HepG2 (cell line): ENCODE data around the gene VTI1B. TPM values are rescaled to one million over a fixed set of nuclear protein-coding genes. Genes with fewer than 3 reads are reported as not detected.

Experiments
- FOXM1 ChIP-seq: sonication (generic); formaldehyde crosslinking; IDR thresholded peaks from 2 replicates; pipeline ENCODE4 v1.5.0; 2020; ENCODE audit warnings: missing genetic modification reagents
- HNRNPL ChIP-seq: fragments of 200-400 bp; formaldehyde crosslinking; IDR thresholded peaks from 2 replicates; pipeline ENCODE4 v1.6.1; 2017; ENCODE audit warnings: mild to moderate bottlenecking, low read depth, low read length
- KDM4B ChIP-seq: sonication (generic); formaldehyde crosslinking; IDR thresholded peaks from 2 replicates; pipeline ENCODE4 v1.4.0; 2020; ENCODE audit warnings: missing genetic modification reagents
- KLF11 ChIP-seq: IDR thresholded peaks from 2 replicates; pipeline ENCODE4 v1.6.1; 2016; ENCODE audit warnings: missing compliant biosample characterization
- PRMT3 ChIP-seq: sonication (generic); formaldehyde crosslinking; IDR thresholded peaks from 2 replicates; pipeline ENCODE4 v1.8.1; 2022; ENCODE audit warnings: low read depth, mild to moderate bottlenecking, moderate library complexity, missing genetic modification reagents, borderline replicate concordance
- RFX5 ChIP-seq: IDR thresholded peaks from 2 replicates; pipeline ENCODE4 v1.6.1; 2011; ENCODE audit warnings: low read depth, low read length, improper control_type of control experiment
- SETDB1 ChIP-seq: sonication (generic); formaldehyde crosslinking; IDR thresholded peaks from 2 replicates; pipeline ENCODE4 v1.5.1; 2020; ENCODE audit warnings: missing genetic modification reagents, mild to moderate bottlenecking, borderline replicate concordance
- SIX1 ChIP-seq: sonication (generic); formaldehyde crosslinking; IDR thresholded peaks from 2 replicates; pipeline ENCODE4 v1.4.0; 2020; ENCODE audit warnings: missing genetic modification reagents, borderline replicate concordance
- SNAI1 ChIP-seq: sonication (generic); formaldehyde crosslinking; IDR thresholded peaks from 2 replicates; pipeline ENCODE4 v1.5.0; 2020; ENCODE audit warnings: mild to moderate bottlenecking, missing genetic modification reagents, borderline replicate concordance
- ZBTB7B ChIP-seq: sonication (generic); formaldehyde crosslinking; IDR thresholded peaks from 2 replicates; pipeline ENCODE4 v1.4.0; 2020; ENCODE audit warnings: missing genetic modification reagents
- ZNF350 ChIP-seq: sonication (generic); formaldehyde crosslinking; IDR thresholded peaks from 2 replicates; pipeline ENCODE4 v1.4.0; 2020; ENCODE audit warnings: mild to moderate bottlenecking, low read depth, missing genetic modification reagents, borderline replicate concordance
- ZNF616 ChIP-seq: sonication (generic); formaldehyde crosslinking; IDR thresholded peaks from 2 replicates; pipeline ENCODE4 v1.5.0; 2020; ENCODE audit warnings: low read depth, mild to moderate bottlenecking, missing genetic modification reagents
- ZNF747 ChIP-seq: sonication (generic); formaldehyde crosslinking; IDR thresholded peaks from 2 replicates; pipeline ENCODE4 v1.8.1; 2023; ENCODE audit warnings: missing genetic modification reagents, mild to moderate bottlenecking, borderline replicate concordance
- polyA plus RNA-seq, 8 experiments: library from polyadenylated mRNA; depleted of rRNA in 3 of 8; stranded (reverse) in 7 of 8; unstranded in 1 of 8; fragments of >200 nt; fragmentation: Illumina TruSeq in 4 of 8; extraction: Trizol in 4 of 8; gene quantifications; 2 replicates each; pipeline versions ENCODE4 v1.2.1 to v1.2.3, GENCODE V29; 2011 to 2016; ENCODE audit warnings: low read depth in 4 of 8, missing spikeins in 1 of 8, mixed read lengths in 1 of 8; ENCODE audit not compliant: insufficient read depth in 1 of 8
- total RNA-seq, 5 experiments: library from RNA; depleted of rRNA; stranded (reverse); fragments of >200 nt; fragmentation: Illumina TruSeq; extraction: Trizol; gene quantifications; 2 replicates each; pipeline ENCODE4 v1.2.3, GENCODE V29; 2016; ENCODE audit warnings: low read depth in 1 of 5
- TF ChIP-seq, protein P1 (sequence below): sonication (generic); formaldehyde crosslinking; IDR thresholded peaks from 2 replicates; pipeline ENCODE4 v1.9.0; 2021; ENCODE audit warnings: missing genetic modification reagents, mild to moderate bottlenecking, borderline replicate concordance
- TF ChIP-seq, protein P2 (sequence below): sonication (generic); formaldehyde crosslinking; IDR thresholded peaks from 2 replicates; pipeline ENCODE4 v1.4.0; 2020; ENCODE audit warnings: mild to moderate bottlenecking, missing genetic modification reagents
- TF ChIP-seq, protein P3 (sequence below): IDR thresholded peaks from 2 replicates; pipeline ENCODE4 v1.6.1; 2016; ENCODE audit warnings: mild to moderate bottlenecking, missing biosample characterization, missing genetic modification reagents
- TF ChIP-seq, protein P4 (sequence below): sonication (generic); formaldehyde crosslinking; IDR thresholded peaks from 2 replicates; pipeline ENCODE4 v1.4.0; 2020; ENCODE audit warnings: missing genetic modification reagents, borderline replicate concordance
- TF ChIP-seq, protein P5 (sequence below): sonication (generic); formaldehyde crosslinking; IDR thresholded peaks from 2 replicates; pipeline ENCODE4 v1.4.0; 2020; ENCODE audit warnings: missing genetic modification reagents, borderline replicate concordance
- TF ChIP-seq, protein P6 (sequence below): sonication (generic); formaldehyde crosslinking; IDR thresholded peaks from 2 replicates; pipeline ENCODE4 v1.5.1; 2020; ENCODE audit warnings: missing genetic modification reagents, mild to moderate bottlenecking, borderline replicate concordance
- TF ChIP-seq, protein P7 (sequence below): IDR thresholded peaks from 2 replicates; pipeline ENCODE4 v1.6.1; 2016; ENCODE audit warnings: control low read depth

Gene VTI1B
- total and polyA plus RNA-seq, 2 of the 13 experiments (the other 11 are each of a cell fraction or from before 2014, with no cell fraction given) = 39.0 to 103 TPM

DNA sequence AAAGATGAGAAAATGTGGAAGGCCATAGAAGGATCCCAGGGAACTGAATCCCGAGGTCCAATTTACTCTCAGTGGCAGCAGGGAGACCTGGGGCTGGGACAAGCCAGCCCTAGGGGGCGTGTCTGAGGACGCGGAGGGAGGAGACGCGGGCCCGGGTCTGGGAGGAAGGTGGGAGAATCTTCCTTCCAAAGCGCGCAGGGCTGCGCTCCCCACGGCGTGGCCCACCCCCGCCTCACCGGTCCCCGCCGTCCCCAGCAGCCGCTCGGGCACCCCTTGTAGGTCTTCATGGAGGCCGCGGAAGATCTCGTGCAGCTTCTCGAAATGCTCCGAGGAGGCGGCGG lies 323 bp downstream of the VTI1B start (continued):
- TF ChIP-seq, protein P1, sequence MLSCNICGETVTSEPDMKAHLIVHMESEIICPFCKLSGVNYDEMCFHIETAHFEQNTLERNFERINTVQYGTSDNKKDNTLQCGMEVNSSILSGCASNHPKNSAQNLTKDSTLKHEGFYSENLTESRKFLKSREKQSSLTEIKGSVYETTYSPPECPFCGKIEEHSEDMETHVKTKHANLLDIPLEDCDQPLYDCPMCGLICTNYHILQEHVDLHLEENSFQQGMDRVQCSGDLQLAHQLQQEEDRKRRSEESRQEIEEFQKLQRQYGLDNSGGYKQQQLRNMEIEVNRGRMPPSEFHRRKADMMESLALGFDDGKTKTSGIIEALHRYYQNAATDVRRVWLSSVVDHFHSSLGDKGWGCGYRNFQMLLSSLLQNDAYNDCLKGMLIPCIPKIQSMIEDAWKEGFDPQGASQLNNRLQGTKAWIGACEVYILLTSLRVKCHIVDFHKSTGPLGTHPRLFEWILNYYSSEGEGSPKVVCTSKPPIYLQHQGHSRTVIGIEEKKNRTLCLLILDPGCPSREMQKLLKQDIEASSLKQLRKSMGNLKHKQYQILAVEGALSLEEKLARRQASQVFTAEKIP (CRISPR knock-in tag) = no peak
- TF ChIP-seq SNAI1 (CRISPR knock-in tag) (0 out of 2 replicates have a peak, but pooled peaks have one; percentile 52), RFX5 (no peak), PRMT3 (CRISPR knock-in tag) (no peak), KLF11 (no peak), ZNF350 (peak; percentile 13; the same call in 1 of the 2 replicates), ZNF747 (CRISPR knock-in tag) (peak; percentile 80; the same call in 1 of the 2 replicates), KDM4B (CRISPR knock-in tag) (no peak), FOXM1 (CRISPR knock-in tag) (no peak), ZBTB7B (no peak), ZNF616 (no peak), SIX1 (CRISPR knock-in tag) (no peak), HNRNPL (no peak), SETDB1 (CRISPR knock-in tag) (no peak)
- TF ChIP-seq, protein P2, sequence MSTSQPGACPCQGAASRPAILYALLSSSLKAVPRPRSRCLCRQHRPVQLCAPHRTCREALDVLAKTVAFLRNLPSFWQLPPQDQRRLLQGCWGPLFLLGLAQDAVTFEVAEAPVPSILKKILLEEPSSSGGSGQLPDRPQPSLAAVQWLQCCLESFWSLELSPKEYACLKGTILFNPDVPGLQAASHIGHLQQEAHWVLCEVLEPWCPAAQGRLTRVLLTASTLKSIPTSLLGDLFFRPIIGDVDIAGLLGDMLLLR (CRISPR knock-in tag) = no peak
- TF ChIP-seq, protein P3, sequence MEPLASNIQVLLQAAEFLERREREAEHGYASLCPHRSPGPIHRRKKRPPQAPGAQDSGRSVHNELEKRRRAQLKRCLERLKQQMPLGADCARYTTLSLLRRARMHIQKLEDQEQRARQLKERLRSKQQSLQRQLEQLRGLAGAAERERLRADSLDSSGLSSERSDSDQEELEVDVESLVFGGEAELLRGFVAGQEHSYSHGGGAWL (CRISPR knock-in tag) = no peak
- TF ChIP-seq, protein P4, sequence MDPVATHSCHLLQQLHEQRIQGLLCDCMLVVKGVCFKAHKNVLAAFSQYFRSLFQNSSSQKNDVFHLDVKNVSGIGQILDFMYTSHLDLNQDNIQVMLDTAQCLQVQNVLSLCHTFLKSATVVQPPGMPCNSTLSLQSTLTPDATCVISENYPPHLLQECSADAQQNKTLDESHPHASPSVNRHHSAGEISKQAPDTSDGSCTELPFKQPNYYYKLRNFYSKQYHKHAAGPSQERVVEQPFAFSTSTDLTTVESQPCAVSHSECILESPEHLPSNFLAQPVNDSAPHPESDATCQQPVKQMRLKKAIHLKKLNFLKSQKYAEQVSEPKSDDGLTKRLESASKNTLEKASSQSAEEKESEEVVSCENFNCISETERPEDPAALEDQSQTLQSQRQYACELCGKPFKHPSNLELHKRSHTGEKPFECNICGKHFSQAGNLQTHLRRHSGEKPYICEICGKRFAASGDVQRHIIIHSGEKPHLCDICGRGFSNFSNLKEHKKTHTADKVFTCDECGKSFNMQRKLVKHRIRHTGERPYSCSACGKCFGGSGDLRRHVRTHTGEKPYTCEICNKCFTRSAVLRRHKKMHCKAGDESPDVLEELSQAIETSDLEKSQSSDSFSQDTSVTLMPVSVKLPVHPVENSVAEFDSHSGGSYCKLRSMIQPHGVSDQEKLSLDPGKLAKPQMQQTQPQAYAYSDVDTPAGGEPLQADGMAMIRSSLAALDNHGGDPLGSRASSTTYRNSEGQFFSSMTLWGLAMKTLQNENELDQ = no peak
- TF ChIP-seq, protein P5, sequence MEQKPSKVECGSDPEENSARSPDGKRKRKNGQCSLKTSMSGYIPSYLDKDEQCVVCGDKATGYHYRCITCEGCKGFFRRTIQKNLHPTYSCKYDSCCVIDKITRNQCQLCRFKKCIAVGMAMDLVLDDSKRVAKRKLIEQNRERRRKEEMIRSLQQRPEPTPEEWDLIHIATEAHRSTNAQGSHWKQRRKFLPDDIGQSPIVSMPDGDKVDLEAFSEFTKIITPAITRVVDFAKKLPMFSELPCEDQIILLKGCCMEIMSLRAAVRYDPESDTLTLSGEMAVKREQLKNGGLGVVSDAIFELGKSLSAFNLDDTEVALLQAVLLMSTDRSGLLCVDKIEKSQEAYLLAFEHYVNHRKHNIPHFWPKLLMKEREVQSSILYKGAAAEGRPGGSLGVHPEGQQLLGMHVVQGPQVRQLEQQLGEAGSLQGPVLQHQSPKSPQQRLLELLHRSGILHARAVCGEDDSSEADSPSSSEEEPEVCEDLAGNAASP = 0 out of 2 replicates have a peak, but pooled peaks have one; percentile 6
- TF ChIP-seq, protein P6, sequence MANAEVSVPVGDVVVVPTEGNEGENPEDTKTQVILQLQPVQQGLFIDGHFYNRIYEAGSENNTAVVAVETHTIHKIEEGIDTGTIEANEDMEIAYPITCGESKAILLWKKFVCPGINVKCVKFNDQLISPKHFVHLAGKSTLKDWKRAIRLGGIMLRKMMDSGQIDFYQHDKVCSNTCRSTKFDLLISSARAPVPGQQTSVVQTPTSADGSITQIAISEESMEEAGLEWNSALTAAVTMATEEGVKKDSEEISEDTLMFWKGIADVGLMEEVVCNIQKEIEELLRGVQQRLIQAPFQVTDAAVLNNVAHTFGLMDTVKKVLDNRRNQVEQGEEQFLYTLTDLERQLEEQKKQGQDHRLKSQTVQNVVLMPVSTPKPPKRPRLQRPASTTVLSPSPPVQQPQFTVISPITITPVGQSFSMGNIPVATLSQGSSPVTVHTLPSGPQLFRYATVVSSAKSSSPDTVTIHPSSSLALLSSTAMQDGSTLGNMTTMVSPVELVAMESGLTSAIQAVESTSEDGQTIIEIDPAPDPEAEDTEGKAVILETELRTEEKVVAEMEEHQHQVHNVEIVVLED (CRISPR knock-in tag) = no peak
- TF ChIP-seq, protein P7, sequence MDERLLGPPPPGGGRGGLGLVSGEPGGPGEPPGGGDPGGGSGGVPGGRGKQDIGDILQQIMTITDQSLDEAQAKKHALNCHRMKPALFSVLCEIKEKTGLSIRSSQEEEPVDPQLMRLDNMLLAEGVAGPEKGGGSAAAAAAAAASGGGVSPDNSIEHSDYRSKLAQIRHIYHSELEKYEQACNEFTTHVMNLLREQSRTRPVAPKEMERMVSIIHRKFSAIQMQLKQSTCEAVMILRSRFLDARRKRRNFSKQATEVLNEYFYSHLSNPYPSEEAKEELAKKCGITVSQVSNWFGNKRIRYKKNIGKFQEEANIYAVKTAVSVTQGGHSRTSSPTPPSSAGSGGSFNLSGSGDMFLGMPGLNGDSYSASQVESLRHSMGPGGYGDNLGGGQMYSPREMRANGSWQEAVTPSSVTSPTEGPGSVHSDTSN (CRISPR knock-in tag) = no peak
